ENCODE data around the gene TFF3.

- no peak for TF ChIP-seq CTCF (conservative IDR thresholded peaks at IDR 0.05)
- TF ChIP-seq ZFX (IDR thresholded peaks at IDR 0.05) = no peak
Measured at GRCh38 chr21:42302794-42303193, 12.4 kb downstream of the TFF3 start.

All from C4-2B (cell line).